ENCODE measurements around the gene TPPP3. TPM values are rescaled to one million over a fixed set of nuclear protein-coding genes. Genes with fewer than 3 reads are reported as not detected.
A peak's percentile ranks its signal among the peaks of the same experiment; 100 is the strongest.

TPPP3 gene
- polyA plus RNA-seq, 1 of the 3 experiments (the other 2 are of a cell fraction): 33.5 TPM

DNA sequence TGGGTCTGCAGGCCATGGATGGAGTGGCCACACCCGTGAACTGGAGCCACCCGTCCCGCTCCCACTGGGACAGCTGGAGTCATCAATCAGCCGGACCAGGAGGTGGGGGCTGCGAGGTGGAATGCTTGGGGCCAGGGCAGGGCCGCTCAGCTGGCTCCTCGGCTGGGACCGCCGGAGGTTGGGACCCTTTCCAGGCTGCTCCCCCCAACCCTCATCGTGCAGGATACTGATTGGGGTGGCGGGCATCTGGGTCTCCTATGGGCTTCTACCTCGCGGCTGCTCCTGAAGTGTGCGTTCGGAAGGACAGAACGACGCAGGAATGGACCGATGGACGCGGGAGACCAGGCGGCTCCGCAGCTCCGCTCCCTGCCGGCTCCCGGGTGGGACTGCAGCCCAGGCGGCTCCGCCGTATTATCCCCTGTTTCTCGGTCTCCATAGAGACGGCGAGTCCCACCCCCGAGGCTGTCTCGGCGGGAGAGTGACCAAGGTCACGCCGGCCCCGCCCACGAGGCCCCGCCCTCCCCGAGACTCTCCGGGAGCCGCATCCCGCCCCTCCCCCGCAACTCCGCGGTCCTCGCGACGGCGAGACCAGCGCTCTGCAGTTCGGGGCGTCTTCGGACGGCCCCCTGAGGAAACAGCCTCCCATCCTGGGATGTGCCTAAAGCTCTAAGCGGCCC, at the start of gene TPPP3 (continued):
- TF ChIP-seq TEAD4 (IDR thresholded peaks at IDR 0.05; ENCODE audit: borderline replicate concordance, insufficient read depth) (no peak), MXI1 (IDR thresholded peaks at IDR 0.05; ENCODE audit: low read depth, low read length) (peak; percentile 57)
- TF ChIP-seq, protein P1, sequence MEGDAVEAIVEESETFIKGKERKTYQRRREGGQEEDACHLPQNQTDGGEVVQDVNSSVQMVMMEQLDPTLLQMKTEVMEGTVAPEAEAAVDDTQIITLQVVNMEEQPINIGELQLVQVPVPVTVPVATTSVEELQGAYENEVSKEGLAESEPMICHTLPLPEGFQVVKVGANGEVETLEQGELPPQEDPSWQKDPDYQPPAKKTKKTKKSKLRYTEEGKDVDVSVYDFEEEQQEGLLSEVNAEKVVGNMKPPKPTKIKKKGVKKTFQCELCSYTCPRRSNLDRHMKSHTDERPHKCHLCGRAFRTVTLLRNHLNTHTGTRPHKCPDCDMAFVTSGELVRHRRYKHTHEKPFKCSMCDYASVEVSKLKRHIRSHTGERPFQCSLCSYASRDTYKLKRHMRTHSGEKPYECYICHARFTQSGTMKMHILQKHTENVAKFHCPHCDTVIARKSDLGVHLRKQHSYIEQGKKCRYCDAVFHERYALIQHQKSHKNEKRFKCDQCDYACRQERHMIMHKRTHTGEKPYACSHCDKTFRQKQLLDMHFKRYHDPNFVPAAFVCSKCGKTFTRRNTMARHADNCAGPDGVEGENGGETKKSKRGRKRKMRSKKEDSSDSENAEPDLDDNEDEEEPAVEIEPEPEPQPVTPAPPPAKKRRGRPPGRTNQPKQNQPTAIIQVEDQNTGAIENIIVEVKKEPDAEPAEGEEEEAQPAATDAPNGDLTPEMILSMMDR (IDR thresholded peaks at IDR 0.05): peak; percentile 64

DNA sequence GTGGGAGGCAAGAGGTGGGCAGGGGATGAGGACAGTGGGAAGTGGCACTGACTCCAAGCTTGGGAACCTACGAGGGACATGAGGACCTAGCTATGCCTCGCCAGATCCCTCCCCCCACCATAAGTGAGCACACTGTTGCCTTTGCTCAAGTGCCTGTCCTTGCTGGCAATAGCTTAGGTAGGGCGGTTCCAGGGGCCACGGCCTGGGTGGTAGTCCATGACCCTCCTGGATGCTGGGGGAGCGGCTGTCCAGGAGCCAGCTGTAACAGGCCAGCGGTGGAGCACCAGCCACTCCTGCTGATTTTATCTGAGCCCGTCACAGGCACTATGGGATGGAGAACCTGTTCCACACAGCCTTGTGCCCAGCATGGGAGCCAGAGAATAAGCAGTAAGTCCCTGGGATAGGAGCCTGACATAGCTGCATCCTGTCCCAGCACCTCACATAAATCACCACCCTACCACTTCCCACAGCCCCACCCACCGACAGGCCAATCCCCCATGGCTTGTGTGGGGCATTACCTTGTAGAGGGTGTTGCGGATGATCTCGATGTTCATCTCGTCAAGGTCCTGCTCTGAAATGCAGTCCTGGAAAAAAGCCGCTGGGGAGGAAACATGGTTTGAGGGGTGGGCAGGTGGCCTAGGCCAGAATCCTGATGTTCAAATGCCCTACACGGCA, 49.4 kb upstream of the TPPP3 start:
- ChIA-PET POLR2A (interaction anchor here (0.8 to 1.5 kb wide), 2 partner anchors 9 to 12 kb away, joined by 3 to 4 read pairs; partner anchors contain the start of gene HSD11B2), CTCF (interaction anchor here (0.9 to 6.7 kb wide), 5 partner anchors 12 to 164 kb away, joined by 3 to 35 read pairs (median 6); partner anchors contain the start of genes ATP6V0D1 and HSD11B2)
- no peak overlapping the region for H3K9ac ChIP-seq
- TF ChIP-seq TAF1 (IDR thresholded peaks at IDR 0.05; ENCODE audit: borderline replicate concordance, low read depth, low read length) (no peak), GATA2 (CRISPR knock-in tag; IDR thresholded peaks at IDR 0.05) (peak; percentile 48; the same call in 1 of the 2 replicates)
- no peaks in the 10 kb centered on the region for H3K9me3 ChIP-seq
- no peak overlapping the region for H3K4me2 ChIP-seq
- H3K4me3 ChIP-seq (ENCODE audit: low read depth in 2 of 2, low read length in 1 of 2): no peak overlapping the region
- H3K36me3 ChIP-seq (replicated peaks in 1 of 2; ENCODE audit: control insufficient read depth in 1 of 2, insufficient read depth in 2 of 2, low read length in 1 of 2): peaks cover 3 to 38% of the 10 kb centered on the region in 2 experiments
- no peaks in the 10 kb centered on the region for H3F3A ChIP-seq (replicated peaks; ENCODE audit: insufficient read depth)
- peaks cover 22% of the 10 kb centered on the region; the same call in 1 of the 2 replicates for H4K20me1 ChIP-seq (ENCODE audit: insufficient read depth)
- WGBS (ENCODE audit: low lambda C conversion rate): 97% methylated on average over 7 of the region's 13 CpGs
- H3K9me2 ChIP-seq: no peaks in the 10 kb centered on the region
- peak; percentile 60 for DNase-seq
- H3K4me1 ChIP-seq (ENCODE audit: control insufficient read depth in 1 of 2, insufficient read depth in 2 of 2, low read depth in 1 of 2, low read length in 1 of 2): peaks cover 0 to 44% of the 10 kb centered on the region in 2 experiments; a peak in 1 of 4 replicates
- H3K27ac ChIP-seq (ENCODE audit: low read depth in 2 of 2, low read length in 1 of 2): peak overlapping the region in 1 of 2 experiments; percentile 14; a peak in 1 of 4 replicates
- no peak overlapping the region for H2AFZ ChIP-seq (ENCODE audit: low read depth)
- peaks cover 4% of the 10 kb centered on the region; the same call in 1 of the 2 replicates for H3K79me2 ChIP-seq (ENCODE audit: insufficient read depth)
- H3K27me3 ChIP-seq (ENCODE audit: insufficient read depth): no peaks in the 10 kb centered on the region

DNA sequence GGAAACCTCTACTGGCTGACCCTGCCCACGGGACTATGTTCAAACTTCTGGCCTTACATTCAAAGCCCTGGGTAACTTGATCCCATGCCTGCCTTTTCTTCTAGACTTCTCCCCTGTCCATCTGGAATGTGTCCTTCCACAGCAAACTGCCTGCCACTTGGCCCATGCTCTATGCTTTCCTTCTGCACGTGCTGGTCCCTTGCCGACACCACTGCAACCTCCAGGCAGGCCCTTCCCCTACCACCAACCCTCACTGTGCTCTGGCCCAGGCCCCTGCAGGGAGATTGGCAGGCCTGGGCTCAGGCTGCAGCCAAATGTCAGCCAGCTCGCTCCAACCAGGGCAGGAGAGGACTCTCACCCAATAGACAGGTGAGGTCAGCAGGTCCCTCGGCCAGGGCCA, 48.6 kb upstream of the TPPP3 start:
- H3K36me3 ChIP-seq (replicated peaks in 1 of 2; ENCODE audit: control insufficient read depth in 1 of 2, insufficient read depth in 2 of 2, low read length in 1 of 2): peaks cover 7 to 43% of the 10 kb centered on the region in 2 experiments
- H3F3A ChIP-seq (replicated peaks; ENCODE audit: insufficient read depth): no peaks in the 10 kb centered on the region
- TF ChIP-seq, protein P2, sequence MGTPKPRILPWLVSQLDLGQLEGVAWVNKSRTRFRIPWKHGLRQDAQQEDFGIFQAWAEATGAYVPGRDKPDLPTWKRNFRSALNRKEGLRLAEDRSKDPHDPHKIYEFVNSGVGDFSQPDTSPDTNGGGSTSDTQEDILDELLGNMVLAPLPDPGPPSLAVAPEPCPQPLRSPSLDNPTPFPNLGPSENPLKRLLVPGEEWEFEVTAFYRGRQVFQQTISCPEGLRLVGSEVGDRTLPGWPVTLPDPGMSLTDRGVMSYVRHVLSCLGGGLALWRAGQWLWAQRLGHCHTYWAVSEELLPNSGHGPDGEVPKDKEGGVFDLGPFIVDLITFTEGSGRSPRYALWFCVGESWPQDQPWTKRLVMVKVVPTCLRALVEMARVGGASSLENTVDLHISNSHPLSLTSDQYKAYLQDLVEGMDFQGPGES (IDR thresholded peaks at IDR 0.05; ENCODE audit: low read depth, low read length): no peak
- TF ChIP-seq POLR2AphosphoS5 (IDR thresholded peaks at IDR 0.05; ENCODE audit: low read depth, low read length) (no peak), NRF1 (IDR thresholded peaks at IDR 0.05; ENCODE audit: low read depth, low read length) (no peak), RFX5 (IDR thresholded peaks at IDR 0.05; ENCODE audit: low read length) (no peak), EP300 (IDR thresholded peaks at IDR 0.05; ENCODE audit: borderline replicate concordance in 1 of 2, low read depth in 1 of 2, low read length in 1 of 2) (no peak), TCF12 (IDR thresholded peaks at IDR 0.05) (no peak), CHD2 (IDR thresholded peaks at IDR 0.05; ENCODE audit: low read length, partially characterized antibody) (no peak), SMC3 (IDR thresholded peaks at IDR 0.05; ENCODE audit: low read depth, low read length) (no peak), MEF2A (IDR thresholded peaks at IDR 0.05; ENCODE audit: borderline replicate concordance, low read depth) (no peak), TEAD4 (IDR thresholded peaks at IDR 0.05; ENCODE audit: borderline replicate concordance, insufficient read depth) (no peak)
- no peaks in the 10 kb centered on the region for H3K27me3 ChIP-seq (ENCODE audit: insufficient read depth)
- no peaks in the 10 kb centered on the region for H3K9me2 ChIP-seq
- no peak overlapping the region for H3K4me2 ChIP-seq
- peaks cover 0 to 38% of the 10 kb centered on the region in 2 experiments; a peak in 1 of 4 replicates for H3K4me1 ChIP-seq (ENCODE audit: control insufficient read depth in 1 of 2, insufficient read depth in 2 of 2, low read depth in 1 of 2, low read length in 1 of 2)
- DNase-seq: no peak
- WGBS (ENCODE audit: low lambda C conversion rate): 75% methylated on average over 4 of the region's 5 CpGs
- H3K79me2 ChIP-seq (ENCODE audit: insufficient read depth): 0 out of 2 replicates have a peak, but pooled peaks cover 4% of the 10 kb centered on the region
- ChIA-PET CTCF (interaction anchor here (0.7 to 6.7 kb wide), 7 partner anchors 11 to 79 kb away, joined by 3 to 35 read pairs (median 7); partner anchors contain the start of genes ATP6V0D1 and HSD11B2), POLR2A (interaction anchor here (0.6 to 1.5 kb wide), 4 partner anchors 10 to 39 kb away, joined by 3 to 4 read pairs (median 4); partner anchors contain the start of genes ATP6V0D1 and HSD11B2)
- H2AFZ ChIP-seq (ENCODE audit: low read depth): no peak overlapping the region
- H4K20me1 ChIP-seq (ENCODE audit: insufficient read depth): peaks cover 16% of the 10 kb centered on the region; the same call in 1 of the 2 replicates
- H3K27ac ChIP-seq (ENCODE audit: low read depth in 2 of 2, low read length in 1 of 2): no peak overlapping the region
- H3K4me3 ChIP-seq (ENCODE audit: low read depth in 2 of 2, low read length in 1 of 2): no peak overlapping the region
- H3K9ac ChIP-seq: no peak overlapping the region
- H3K9me3 ChIP-seq: no peaks in the 10 kb centered on the region
